CD1c-positive myeloid dendritic cell (primary cell): ENCODE measurements around the gene PPP3R2.
"Not testable (repeated sequence)": the region's sequence is repeated elsewhere in the genome, so short reads cannot be mapped to it uniquely, and the experiment has no call there.

ENCODE experiments used
- DNase-seq: peaks from one replicate; pipeline ENCODE4 v3.0.0-alpha.2; 2016; ENCODE audit errors: extremely low spot score

Gene PPP3R2

DNA sequence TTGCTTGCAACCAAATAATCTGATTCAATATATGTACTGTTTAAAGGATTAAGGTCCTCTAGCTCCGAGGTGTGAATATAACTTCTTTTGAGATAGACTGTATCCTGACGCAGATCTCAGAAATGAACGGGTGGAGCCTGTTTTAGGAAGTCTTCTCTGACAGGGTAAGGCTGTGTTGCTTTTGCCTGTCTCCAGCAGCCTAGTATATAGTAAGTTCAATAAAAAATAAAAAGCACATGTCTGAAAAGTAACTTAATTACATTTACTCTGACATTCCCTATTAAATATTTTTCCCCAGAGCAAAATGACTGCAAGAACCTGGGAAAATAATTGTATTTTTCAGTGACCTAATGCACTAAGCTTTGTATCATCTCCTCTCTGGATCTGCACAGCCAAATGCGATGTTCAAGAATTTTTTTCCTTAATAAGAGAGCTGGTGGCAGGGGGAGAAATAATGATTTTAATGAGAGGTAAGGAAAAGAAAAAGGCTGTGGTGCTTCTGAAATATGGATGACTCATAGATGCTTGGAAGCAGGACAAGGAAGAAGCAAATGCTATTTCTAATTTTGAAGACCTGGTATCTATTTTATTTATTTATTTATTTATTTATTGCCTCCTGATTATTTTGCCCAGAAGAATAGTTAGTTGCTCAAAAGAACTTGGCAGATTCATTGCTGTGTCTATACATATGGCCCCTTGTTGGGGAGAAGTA lies 7.3 kb downstream of the PPP3R2 start:
- DNase-seq = no peak

DNA sequence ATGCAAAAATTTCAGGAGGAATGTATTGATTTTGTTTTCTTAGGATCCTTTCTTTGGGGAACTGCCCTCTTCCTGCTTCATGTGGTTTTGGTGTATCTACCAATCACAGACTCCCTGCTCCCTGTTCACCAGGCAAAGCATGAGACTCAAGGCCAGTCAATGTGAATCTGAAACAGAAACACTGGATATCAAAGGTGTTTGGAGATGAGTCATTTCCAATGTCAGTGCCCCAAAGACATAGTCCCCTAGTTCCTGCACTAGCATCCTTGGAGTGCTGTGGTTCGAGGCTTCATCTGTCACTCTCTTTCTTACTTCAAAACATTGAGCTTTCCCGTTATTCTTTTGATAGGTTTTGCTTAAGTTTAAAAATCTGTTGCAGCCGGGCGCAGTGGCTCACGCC lies 8.1 kb downstream of the PPP3R2 start:
- peak; percentile 45 for DNase-seq

DNA sequence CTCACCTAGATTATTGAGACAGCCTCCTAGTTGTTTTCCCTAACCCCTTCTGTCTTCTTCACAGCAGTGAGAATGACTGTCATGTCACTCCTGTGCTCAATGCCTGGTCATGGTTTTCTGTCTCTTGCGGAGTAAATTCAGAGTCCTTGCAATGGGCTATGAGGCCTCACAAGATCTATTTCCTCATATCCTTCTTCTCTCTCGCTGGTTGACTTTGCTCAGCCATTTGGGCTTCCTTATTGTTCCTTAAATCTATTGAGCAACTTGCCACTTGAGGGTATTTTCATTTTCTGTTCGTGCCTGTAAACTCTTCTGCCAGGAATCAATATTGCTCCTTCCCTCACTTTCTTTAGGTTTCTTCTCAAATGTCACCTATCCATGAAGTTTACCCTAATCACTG lies 9.0 kb downstream of the PPP3R2 start:
- DNase-seq = peak; percentile 80

DNA sequence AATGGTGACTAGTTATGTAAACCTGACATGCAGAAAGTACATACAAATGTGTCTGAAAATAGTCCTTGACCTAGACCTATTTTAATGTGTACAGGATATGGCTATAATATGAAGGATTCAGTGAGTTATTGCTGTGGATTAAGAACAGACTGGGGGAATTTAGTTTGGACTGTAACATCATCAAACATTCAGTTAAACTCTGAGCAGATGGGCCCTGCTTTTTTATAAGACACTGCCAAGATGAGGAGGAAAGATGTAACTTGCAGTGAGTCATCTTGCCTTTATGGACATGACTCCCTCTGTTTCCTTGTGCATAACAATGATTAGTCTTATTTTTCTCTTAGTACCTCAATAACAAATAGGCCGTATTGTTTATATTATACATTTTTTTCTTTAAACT lies 12.2 kb downstream of the PPP3R2 start:
- DNase-seq = no peak

DNA sequence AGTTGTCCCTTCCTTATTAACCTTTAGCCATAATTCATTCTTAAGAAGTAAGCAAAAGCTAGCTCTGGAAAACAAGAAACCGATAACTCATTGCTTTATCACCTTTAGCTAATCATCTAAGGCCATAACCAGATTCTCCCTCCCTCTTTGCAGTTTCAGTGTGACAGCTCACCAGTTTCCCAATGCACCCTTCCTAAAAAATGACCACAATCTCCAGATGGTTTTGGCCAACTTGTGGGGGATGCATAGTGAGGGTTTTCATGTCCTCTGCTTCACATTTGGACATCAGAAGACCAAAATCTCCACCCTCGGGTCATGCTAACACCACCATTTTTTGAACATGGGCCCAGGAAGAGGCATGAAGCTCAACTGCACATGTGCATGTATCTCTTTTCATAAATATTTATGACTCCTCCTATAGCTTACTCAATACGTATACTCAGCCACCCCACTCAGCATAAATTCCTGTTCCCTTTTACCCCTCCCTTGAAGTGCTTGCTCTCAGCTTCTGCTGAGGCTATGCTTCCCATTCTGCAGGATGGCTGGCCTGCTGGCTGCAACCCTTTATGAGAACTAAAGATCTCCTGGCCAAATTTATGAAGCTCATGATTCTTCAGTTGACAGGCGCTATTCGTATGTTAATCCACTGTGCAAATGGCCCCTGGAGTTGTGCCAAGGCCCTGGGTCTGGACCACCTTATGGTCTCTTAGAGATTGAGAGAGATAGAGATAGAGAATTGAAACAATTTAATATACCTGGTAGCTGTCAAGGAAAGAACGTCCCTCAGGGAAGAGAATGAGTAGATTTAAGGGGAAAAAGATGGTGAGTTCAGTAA lies 14.8 kb downstream of the PPP3R2 start:
- DNase-seq = peak; percentile 62

DNA sequence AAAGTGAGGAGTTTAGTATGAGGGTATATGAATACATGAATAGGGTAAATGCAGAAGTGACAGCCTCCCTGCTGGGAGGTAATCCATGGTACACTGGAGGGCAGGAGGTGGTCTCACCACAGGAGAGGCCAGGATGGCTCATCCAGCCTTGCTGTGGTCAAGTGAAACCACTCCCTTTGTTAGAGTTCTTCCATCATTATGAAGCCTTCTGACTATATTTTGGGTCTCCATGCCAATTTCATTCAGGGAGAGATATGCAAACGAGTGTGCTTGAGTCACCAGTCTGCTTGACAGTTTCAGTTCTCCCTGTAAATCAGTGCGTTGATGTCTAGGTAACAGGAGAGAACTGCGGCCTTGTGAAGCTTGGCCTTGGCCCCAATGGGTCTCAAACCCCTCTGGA lies 16.4 kb downstream of the PPP3R2 start:
- DNase-seq = peak; percentile 61

DNA sequence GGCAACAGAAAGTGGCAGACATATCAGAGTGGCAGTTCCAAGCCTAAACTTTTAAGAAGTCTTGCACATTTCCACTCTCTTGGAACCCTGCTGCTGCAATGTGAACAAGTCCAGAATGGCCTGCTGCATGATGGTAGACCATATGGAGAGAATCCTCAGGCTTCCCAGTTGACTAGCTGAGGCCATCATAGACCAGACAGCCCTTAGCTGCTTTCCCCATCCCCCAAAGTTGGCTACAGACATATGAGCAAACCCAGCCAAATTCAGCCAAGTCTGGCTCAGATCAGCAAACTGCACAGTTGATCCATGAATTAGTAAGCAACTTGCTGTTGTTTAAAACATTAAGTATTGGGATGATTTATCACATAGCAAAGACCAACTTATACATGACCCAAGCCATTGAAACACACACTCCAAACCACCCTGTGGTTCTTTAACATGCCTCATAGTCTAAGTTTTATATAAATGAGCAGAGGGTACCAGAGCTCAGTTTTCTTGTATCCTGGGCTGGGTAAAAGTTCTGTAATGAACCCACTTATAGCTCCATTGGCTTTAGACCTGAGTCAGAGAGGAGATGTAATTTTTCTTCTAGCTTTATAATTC lies 19.9 kb downstream of the PPP3R2 start:
- DNase-seq = no peak

DNA sequence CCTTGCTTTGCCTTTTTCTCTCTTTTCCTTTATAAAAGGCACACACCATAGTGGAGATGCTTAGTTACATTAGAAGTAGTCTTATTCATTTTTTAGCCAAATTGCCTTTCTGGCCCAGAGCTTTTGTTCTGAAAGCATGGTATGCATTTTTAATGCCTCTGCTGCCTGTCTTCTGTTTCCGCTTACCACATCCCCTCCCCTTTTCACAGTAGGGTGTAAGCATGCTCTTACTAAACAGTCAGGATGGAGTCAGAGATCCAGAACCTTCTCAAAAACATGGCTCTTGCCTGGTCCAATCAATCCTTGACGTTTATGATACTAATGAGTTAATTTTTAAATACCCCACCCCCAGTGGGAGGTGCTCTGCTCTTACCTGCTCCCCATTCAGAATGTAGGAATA lies 22.5 kb downstream of the PPP3R2 start:
- no peak for DNase-seq

DNA sequence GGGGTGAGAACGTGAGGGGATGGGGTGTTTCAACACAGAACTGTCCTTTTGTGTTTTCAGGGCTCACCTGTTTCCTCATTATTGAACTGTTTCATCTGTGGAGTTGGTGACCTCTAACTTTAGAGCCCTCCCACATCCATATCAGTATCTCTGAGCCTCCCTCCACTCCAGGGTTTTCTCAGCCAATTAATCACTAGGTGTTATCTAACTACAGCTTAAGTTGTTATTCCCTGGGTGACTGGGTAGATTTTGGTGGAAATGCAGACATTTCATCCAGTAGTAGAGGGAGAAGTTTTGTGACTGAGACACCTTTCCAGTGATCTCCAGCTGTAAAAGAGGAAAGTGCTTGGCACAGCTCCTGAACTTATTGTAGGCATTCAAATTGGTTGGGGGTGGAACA lies 23.7 kb downstream of the PPP3R2 start:
- no peak for DNase-seq

DNA sequence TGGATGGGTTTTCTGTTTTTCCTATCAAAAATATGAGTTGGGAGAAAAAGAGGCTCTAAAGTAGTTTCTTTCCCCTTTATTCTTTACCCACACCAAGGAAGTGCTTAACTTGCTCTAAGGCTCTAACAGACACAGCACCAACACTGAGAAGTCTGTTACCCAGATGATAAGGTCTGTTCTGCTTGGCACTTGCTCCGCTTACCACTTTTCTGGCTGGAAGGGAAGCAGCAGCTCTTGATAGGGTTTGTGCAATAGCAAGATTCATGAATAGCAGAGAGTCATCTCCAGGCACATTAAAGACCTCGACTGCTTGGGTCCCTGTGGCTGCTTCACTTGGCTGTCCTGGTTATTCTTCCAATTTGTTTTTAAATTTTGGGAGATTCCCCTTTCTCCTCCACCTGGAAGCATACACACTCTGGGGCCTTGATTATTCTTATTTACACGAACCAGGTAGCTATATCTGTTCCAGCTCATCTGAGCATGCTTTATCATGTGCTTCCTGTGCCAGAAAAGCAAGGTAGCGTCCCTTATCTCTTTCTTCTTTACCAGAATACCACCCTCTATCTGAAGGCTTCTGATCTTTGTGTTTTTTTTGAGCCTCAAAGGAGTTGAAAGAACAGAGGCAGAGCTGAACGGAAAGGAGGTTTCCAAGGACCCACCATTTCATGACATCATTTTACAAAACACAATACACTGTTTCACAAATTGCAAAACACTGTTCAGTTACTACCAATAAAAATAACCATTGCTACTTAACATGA lies 24.8 kb downstream of the PPP3R2 start:
- no peak for DNase-seq

DNA sequence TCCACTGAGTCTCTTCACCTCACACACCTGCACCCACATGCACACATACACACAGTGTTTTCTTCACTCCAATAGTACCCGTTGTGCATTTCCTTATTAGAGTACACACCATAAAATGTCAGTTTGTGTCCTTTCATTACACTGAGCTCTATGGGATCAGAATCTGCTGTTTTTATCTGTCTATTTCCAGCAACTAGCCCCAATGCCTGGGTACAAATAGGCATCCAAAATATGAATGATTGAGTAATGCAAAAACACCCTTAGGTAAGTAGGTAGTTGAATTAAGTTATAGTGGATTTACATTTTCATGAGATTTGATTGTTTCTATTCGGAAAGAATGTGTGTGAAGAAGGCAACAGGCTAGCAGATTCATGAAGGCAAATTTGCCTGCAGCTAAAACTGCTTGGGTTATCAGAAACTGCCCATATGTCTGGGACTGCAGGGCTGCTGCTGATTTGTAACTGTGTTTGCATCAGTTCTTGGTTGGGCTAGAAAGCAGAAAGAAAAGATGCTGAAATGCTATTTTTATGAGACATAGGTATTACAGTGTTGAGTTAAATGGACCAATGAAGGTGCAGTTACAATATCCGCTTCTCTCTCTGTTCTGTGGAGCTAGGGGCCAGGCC lies 26.9 kb downstream of the PPP3R2 start:
- DNase-seq = no peak

DNA sequence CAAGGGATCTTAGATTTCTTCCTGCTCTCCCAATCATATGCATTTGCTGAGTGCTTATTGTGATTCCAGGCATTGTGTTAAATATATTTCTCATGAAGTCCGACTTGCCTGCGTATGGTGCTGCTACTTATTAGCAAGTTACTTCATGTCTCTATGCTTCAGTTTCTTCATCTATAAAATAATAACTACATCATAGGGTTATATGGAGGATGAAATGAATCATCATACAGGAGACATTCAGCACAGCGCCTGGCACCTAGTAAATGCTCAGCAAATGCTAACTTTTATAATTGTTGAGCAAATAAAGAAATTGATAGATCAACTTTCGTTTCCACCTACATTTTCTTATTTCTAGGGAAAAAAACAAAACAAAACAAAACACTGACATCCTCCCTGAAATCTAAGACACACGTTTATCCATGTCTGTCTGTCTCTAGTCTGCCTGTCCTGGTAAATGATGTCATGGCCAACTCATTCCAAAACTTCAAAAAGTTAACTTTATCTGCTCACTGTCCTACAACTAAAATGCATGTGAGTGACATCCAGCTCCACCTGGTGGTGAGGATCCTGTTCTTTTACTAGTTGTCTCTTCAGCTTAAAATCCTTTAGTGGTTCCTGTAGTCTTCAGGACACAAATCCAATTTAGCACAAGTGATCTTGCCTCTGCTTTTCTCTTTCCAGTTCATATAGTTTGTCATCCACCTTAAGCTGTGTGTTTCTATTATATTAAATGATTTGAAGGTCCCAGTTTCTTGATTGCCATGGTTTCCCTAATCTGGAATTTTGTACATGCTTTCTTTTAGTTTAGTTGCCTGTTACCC lies 27.7 kb downstream of the PPP3R2 start:
- DNase-seq = peak; percentile 15

DNA sequence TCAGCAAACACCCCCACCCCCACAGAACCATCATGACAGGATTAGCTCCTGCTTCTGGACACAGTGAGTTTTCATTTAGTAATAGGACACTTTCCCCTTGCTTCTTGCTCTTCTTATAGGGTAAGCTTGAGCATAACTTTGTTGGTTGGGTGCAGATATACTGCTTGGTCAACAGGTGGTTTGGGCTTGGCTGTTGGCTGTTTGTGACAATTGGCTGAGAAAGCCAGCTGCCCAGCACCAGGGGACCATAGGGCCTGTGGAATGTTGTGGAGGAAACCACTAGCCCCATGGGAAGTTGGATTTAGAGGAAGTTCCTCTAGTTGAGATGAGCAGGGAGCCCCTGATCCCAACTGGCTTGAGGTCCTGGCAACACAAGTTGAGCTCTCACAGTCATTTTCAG lies 30.5 kb downstream of the PPP3R2 start:
- DNase-seq = no peak

DNA sequence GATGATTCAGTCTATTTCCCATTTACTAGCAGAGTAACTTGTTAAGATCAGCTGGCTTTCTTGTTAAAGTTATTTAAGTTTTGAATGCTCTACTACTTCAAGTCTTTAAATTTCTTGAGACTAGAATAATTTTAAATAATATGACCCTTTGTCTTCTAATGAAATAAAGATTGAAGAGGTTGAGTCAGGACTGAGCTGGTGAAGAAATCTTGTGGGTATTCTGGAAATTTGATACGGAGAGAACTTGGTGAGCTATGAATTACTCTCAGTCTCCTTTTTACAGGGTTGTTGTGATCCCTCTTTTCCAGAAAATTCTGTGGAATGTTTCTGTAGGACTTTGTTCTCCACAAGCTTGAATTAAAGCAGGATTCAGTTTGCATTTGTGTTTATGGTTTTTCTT lies 31.8 kb downstream of the PPP3R2 start:
- no peak for DNase-seq

DNA sequence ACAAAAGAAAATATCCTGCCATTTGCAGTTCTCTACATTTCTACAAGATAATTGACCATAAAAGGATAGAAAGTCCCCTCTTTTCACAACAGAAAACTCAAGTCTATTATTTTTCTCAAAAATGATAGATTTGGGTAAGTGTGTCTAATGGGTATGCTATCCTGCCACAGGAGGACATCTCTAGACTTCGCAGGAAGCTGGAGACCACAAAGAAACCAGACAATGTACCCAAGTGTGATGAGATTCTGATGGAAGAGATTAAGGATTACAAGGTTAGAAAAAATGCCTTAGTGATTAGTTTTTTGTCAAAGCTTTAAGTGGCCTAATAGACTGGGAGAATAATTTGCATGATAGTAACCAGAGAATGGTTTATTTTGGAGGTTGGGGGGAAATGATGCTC lies 33.0 kb downstream of the PPP3R2 start:
- no peak for DNase-seq

DNA sequence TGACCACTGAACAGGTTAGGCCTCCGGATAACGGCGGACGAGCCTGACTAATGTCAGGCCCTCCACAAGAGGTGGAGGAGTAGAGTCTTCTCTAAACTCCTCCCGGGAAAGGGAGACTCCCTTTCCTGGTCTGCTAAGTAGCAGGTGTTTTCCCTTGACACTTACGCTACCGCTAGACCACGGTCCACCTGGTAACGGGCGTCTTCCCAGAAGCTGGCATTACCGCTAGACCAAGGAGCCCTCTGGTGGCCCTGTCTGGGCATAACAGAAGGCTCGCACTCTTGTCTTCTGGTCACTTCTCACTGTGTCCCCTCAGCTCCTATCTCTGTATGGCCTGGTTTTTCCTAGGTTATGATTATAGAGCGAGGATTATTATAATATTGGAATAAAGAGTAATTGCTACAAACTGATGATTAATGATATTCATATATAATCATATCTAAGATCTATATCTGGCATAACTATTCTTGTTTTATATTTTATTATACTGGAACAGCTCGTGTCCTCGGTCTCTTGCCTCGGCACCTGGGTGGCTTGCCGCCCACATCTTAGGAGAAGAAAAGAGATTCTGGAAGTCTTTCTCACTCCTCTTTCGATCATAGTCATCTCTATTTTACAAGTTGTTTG lies 45.2 kb downstream of the PPP3R2 start:
- not testable (repeated sequence) for DNase-seq

DNA sequence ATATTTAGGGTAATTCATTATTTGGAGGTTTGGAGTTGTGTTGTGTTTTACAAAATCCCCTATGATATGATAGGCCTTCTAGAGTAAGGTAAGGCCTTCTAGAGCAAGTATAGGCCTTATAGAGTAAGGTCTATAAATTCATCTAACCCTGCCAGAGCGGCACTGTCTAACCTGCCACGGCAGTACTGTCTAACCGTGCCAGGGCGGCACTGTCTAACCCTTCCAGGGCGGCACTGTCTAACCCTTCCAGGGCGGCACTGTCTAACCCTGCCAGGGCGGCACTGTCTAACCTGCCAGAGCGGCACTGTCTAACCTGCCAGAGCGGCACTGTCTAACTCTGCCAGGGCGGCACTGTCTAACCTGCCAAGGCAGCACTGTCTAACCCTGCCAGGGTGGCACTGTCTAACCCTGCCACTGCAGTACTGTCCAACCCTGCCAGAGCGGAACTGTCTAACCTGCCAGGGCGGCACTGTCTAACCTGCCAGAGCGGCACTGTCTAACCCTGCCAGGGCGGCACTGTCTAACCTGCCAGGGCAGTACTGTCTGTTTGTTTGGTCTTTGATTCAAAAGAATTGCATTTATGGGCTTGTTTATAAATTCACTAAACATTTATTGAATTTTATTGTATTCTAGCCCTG lies 51.6 kb downstream of the PPP3R2 start:
- DNase-seq = no peak
